AG10803 (cell line): ENCODE results near the gene COA8.
A peak's percentile ranks its signal among the peaks of the same experiment; 100 is the strongest.

Experiments used
- DNase-seq: peaks from one replicate; pipeline ENCODE4 v3.0.0; 2010; ENCODE audit warnings: low read depth
- H3K4me3 ChIP-seq: 2 replicates; pipeline ENCODE4 v1.5.1; 2011; ENCODE audit warnings: mild to moderate bottlenecking, low read length, control low read depth
- TF ChIP-seq, protein P1 (sequence below): conservative IDR thresholded peaks from 2 replicates; pipeline ENCODE4 v1.5.1; 2011; ENCODE audit warnings: mild to moderate bottlenecking, low read length, control low read depth, inconsistent platforms

Gene COA8

GRCh38 chr14:103625356-103626095 is 62.8 kb downstream of the COA8 start:
- H3K4me3 ChIP-seq = no peak overlapping the region
- TF ChIP-seq, protein P1, sequence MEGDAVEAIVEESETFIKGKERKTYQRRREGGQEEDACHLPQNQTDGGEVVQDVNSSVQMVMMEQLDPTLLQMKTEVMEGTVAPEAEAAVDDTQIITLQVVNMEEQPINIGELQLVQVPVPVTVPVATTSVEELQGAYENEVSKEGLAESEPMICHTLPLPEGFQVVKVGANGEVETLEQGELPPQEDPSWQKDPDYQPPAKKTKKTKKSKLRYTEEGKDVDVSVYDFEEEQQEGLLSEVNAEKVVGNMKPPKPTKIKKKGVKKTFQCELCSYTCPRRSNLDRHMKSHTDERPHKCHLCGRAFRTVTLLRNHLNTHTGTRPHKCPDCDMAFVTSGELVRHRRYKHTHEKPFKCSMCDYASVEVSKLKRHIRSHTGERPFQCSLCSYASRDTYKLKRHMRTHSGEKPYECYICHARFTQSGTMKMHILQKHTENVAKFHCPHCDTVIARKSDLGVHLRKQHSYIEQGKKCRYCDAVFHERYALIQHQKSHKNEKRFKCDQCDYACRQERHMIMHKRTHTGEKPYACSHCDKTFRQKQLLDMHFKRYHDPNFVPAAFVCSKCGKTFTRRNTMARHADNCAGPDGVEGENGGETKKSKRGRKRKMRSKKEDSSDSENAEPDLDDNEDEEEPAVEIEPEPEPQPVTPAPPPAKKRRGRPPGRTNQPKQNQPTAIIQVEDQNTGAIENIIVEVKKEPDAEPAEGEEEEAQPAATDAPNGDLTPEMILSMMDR = no peak
- DNase-seq = no peak

GRCh38 chr14:103626146-103626850 is 63.5 kb downstream of the COA8 start:
- TF ChIP-seq, protein P1 = no peak
- H3K4me3 ChIP-seq = no peak overlapping the region
- DNase-seq = no peak

- no peak overlapping the region for H3K4me3 ChIP-seq
- TF ChIP-seq, protein P1 = no peak
- no peak for DNase-seq
Measured at GRCh38 chr14:103627073-103628025, 64.6 kb downstream of the COA8 start.

- TF ChIP-seq, protein P1 = no peak
- peak overlapping the region; percentile 83 for H3K4me3 ChIP-seq
- DNase-seq = peak; percentile 79
Measured at GRCh38 chr14:103628221-103628683, 65.5 kb downstream of the COA8 start.

GRCh38 chr14:103628684-103629502 is 66.1 kb downstream of the COA8 start, which contains the start of gene KLC1:
KLC1 (plus strand) TSS chr14:103629211; CDS start chr14:103654565, 25,354 bp downstream.
- TF ChIP-seq, protein P1 = no peak
- H3K4me3 ChIP-seq = peak within 1 kb of the TSS; percentile 83
- DNase-seq = peak; percentile 61

- H3K4me3 ChIP-seq = peak overlapping the region; percentile 83
- TF ChIP-seq, protein P1 = no peak
- no peak for DNase-seq
Measured at GRCh38 chr14:103629503-103630121, 66.9 kb downstream of the COA8 start.
